ENCODE measurements around the gene ACTG1. TPM values are rescaled to one million over a fixed set of nuclear protein-coding genes. Genes with fewer than 3 reads are reported as not detected.
A peak's percentile ranks its signal among the peaks of the same experiment; 100 is the strongest.

Gene ACTG1
- total and polyA plus RNA-seq, 2 of the 13 experiments (the other 11 are each of a cell fraction or from before 2014, with no cell fraction given) = 973 to 1,138 TPM

GRCh38 chr17:81512562-81513371, at the start of gene ACTG1 (continued):
- TF ChIP-seq HBP1 (CRISPR knock-in tag; IDR thresholded peaks at IDR 0.05; ENCODE audit: low read depth) (0 out of 2 replicates have a peak, but pooled peaks have one; percentile 56), ZNF562 (CRISPR knock-in tag; IDR thresholded peaks at IDR 0.05; ENCODE audit: borderline replicate concordance) (no peak), AGO1 (IDR thresholded peaks at IDR 0.05; ENCODE audit: low read depth, low read length, poor library complexity, severe bottlenecking) (no peak), ZEB1 (IDR thresholded peaks at IDR 0.05; ENCODE audit: insufficient replicate concordance, low read depth) (no peak), ZNF660 (CRISPR knock-in tag; IDR thresholded peaks at IDR 0.05; ENCODE audit: borderline replicate concordance, low read depth) (no peak), ZNF543 (CRISPR knock-in tag; IDR thresholded peaks at IDR 0.05) (no peak; the same call in none of the 2 replicates), TSC22D2 (CRISPR knock-in tag; IDR thresholded peaks at IDR 0.05; ENCODE audit: borderline replicate concordance) (peak; percentile 82; the same call in 1 of the 2 replicates), ZNF547 (CRISPR knock-in tag; IDR thresholded peaks at IDR 0.05) (no peak; the same call in 1 of the 2 replicates), NFIC (IDR thresholded peaks at IDR 0.05; ENCODE audit: low read length) (no peak), ZFP36 (IDR thresholded peaks at IDR 0.05; ENCODE audit: borderline replicate concordance, low read depth, low read length, partially characterized antibody) (peak; percentile 67), NFE2 (CRISPR knock-in tag; IDR thresholded peaks at IDR 0.05) (no peak), GPBP1L1 (CRISPR knock-in tag; IDR thresholded peaks at IDR 0.05) (no peak), KLF12 (CRISPR knock-in tag; IDR thresholded peaks at IDR 0.05; ENCODE audit: borderline replicate concordance) (peak; percentile 79; the same call in 1 of the 2 replicates), KDM5A (IDR thresholded peaks at IDR 0.05; ENCODE audit: borderline replicate concordance, low read length) (peak; percentile 31; the same call in 1 of the 2 replicates), ZNF496 (CRISPR knock-in tag; IDR thresholded peaks at IDR 0.05; ENCODE audit: insufficient replicate concordance) (no peak), RARA (CRISPR knock-in tag; IDR thresholded peaks at IDR 0.05) (peak; percentile 39; the same call in 1 of the 2 replicates), ZNF572 (CRISPR knock-in tag; IDR thresholded peaks at IDR 0.05) (no peak), ZFP90 (CRISPR knock-in tag; IDR thresholded peaks at IDR 0.05; ENCODE audit: borderline replicate concordance) (no peak), BCLAF1 (IDR thresholded peaks at IDR 0.05) (no peak), RCOR2 (CRISPR knock-in tag; IDR thresholded peaks at IDR 0.05) (no peak), REL (CRISPR knock-in tag; conservative IDR thresholded peaks at IDR 0.05) (0 out of 2 replicates have a peak, but pooled peaks have one; percentile 65), PHF8 (CRISPR knock-in tag; IDR thresholded peaks at IDR 0.05) (peak; percentile 62), ZNF670 (CRISPR knock-in tag; IDR thresholded peaks at IDR 0.05; ENCODE audit: borderline replicate concordance) (peak; percentile 83; the same call in 1 of the 2 replicates), ZNF230 (CRISPR knock-in tag; IDR thresholded peaks at IDR 0.05) (no peak), POLR2G (IDR thresholded peaks at IDR 0.05; ENCODE audit: low read depth, low read length) (peak; percentile 99)
